HCT116 (cell line): ENCODE data around the gene RASGRF2. TPM values are rescaled to one million over a fixed set of nuclear protein-coding genes. Genes with fewer than 3 reads are reported as not detected.

Source experiments
- ATAC-seq: fragments of 200-7000 bp; cut with Tn5 transposase; 2 replicates; pipeline ENCODE4 v1.9.1; 2020; ENCODE audit warnings: mild to moderate bottlenecking, moderate library complexity
- BruUV-seq: library from RNA; stranded (reverse); fragments of 400-500 nt; replicated peaks from 2 replicates; lab custom pipeline; 2021; lab: Mats Ljungman, UMichigan
- CTCF ChIA-PET: fragments of 300-600 bp; sonication (Branson Sonifier 250); formaldehyde crosslinking; loops from one replicate; lab custom pipeline; 2021; ENCODE audit warnings: antibody characterized with exemption; lab: Charles Lee
- POLR2A ChIA-PET: fragments of 300-600, 350-600 bp; sonication (Branson Sonifier 250); formaldehyde crosslinking; loops from one replicate; lab custom pipeline; 2021; ENCODE audit warnings: antibody characterized with exemption; lab: Charles Lee
- RAD21 ChIA-PET, 2 experiments: fragments of 300-600 bp; sonication (Branson Sonifier 250); formaldehyde crosslinking; loops; one replicate each; lab custom pipeline; 2023; ENCODE audit warnings: low total read pairs in 2 of 2; ENCODE audit not compliant: uncharacterized antibody in 2 of 2, unreplicated experiment in 2 of 2, low non-redundant PET in 1 of 2; lab: Charles Lee
- DNase-seq: peaks from one replicate; pipeline ENCODE4 v3.0.0-alpha.2; 2010; ENCODE audit warnings: low read depth, low spot score
- H2AFZ ChIP-seq: fragments of 200-600 bp; shearing (Covaris generic), sonication (generic); 2 replicates; pipeline ENCODE4 v1.6.1; 2017; ENCODE audit warnings: low read depth, mixed run types, mixed read lengths, antibody characterized with exemption, low read length; ENCODE audit not compliant: poor library complexity, severe bottlenecking
- H3K27ac ChIP-seq: 2 replicates; pipeline ENCODE4 v1.5.1; 2012; ENCODE audit warnings: low read depth, low read length
- H3K27me3 ChIP-seq: fragments of 200-600 bp; sonication (generic); 2 replicates; pipeline ENCODE4 v1.6.1; 2016; ENCODE audit warnings: mixed run types, low read length, mixed read lengths; ENCODE audit not compliant: insufficient read depth
- H3K36me3 ChIP-seq, 2 experiments: fragments of 200-500 bp in 1 of 2; fragments of 200-600 bp in 1 of 2; sonication (Bioruptor generic) in 1 of 2; sonication (generic) in 1 of 2; 2 replicates each; pipeline versions ENCODE4 v1.5.1 to v1.6.1; 2014 to 2016; ENCODE audit warnings: low read length in 2 of 2, inconsistent platforms in 1 of 2, mixed read lengths in 1 of 2, mixed run types in 1 of 2; ENCODE audit not compliant: insufficient read depth in 2 of 2, control insufficient read depth in 1 of 2
- H3K4me1 ChIP-seq, 2 experiments: fragments of 200-600 bp in 1 of 2; sonication (generic) in 1 of 2; 2 replicates each; pipeline versions ENCODE4 v1.5.1 to v1.6.1; 2012 to 2017; ENCODE audit warnings: low read length in 2 of 2, inconsistent platforms in 1 of 2, mild to moderate bottlenecking in 1 of 2, mixed read lengths in 1 of 2, mixed run types in 1 of 2, moderate library complexity in 1 of 2; ENCODE audit not compliant: insufficient read depth in 2 of 2, control insufficient read depth in 1 of 2
- H3K4me2 ChIP-seq: fragments of 200-600 bp; sonication (generic); 2 replicates; pipeline ENCODE4 v1.6.1; 2017; ENCODE audit warnings: mixed run types, low read length, mixed read lengths
- H3K4me3 ChIP-seq, 2 experiments: fragments of 200-600 bp in 1 of 2; sonication (generic) in 1 of 2; replicated peaks in 1 of 2; 2 replicates each; pipeline ENCODE4 v1.5.1; 2011 to 2016; ENCODE audit warnings: low read length in 2 of 2, control low read depth in 1 of 2, low read depth in 1 of 2, mild to moderate bottlenecking in 1 of 2, mixed read lengths in 1 of 2, mixed run types in 1 of 2
- H3K79me2 ChIP-seq: fragments of 200-600 bp; sonication (generic); 2 replicates; pipeline ENCODE4 v1.6.1; 2017; ENCODE audit warnings: mild to moderate bottlenecking, mixed run types, low read length, moderate library complexity, mixed read lengths; ENCODE audit not compliant: insufficient read depth
- H3K9ac ChIP-seq: fragments of 200-600 bp; sonication (generic); 2 replicates; pipeline ENCODE4 v1.6.1; 2016; ENCODE audit warnings: low read length, mixed read lengths
- H3K9me2 ChIP-seq: fragments of 200-600 bp; sonication (generic), shearing (Covaris generic); 2 replicates; pipeline ENCODE4 v1.6.1; 2017; ENCODE audit warnings: mixed run types, mild to moderate bottlenecking, moderate library complexity; ENCODE audit not compliant: insufficient read depth
- H3K9me3 ChIP-seq, 2 experiments: fragments of 200-500 bp in 1 of 2; fragments of 200-600 bp in 1 of 2; sonication (Bioruptor generic) in 1 of 2; sonication (generic) in 1 of 2; 2 replicates each; pipeline ENCODE4 v1.6.1; 2014 to 2017; ENCODE audit warnings: low read length in 2 of 2, mixed read lengths in 2 of 2, inconsistent platforms in 1 of 2, low read depth in 1 of 2, mild to moderate bottlenecking in 1 of 2, mixed run types in 1 of 2, moderate library complexity in 1 of 2; ENCODE audit not compliant: control insufficient read depth in 1 of 2, insufficient read depth in 1 of 2
- H4K20me1 ChIP-seq: fragments of 200-600 bp; sonication (generic), shearing (Covaris generic); 2 replicates; pipeline ENCODE4 v1.6.1; 2017; ENCODE audit warnings: mixed run types, mild to moderate bottlenecking, moderate library complexity; ENCODE audit not compliant: insufficient read depth
- CBX3 ChIP-seq: IDR thresholded peaks from 2 replicates; pipeline ENCODE4 v1.6.1; 2012; ENCODE audit warnings: low read depth
- CEBPB ChIP-seq: IDR thresholded peaks from 2 replicates; pipeline ENCODE4 v1.6.1; 2012; ENCODE audit warnings: low read depth
- EGR1 ChIP-seq: IDR thresholded peaks from 2 replicates; pipeline ENCODE4 v1.6.1; 2012; ENCODE audit warnings: low read depth
- REST ChIP-seq: IDR thresholded peaks from 2 replicates; pipeline ENCODE4 v1.6.1; 2012; ENCODE audit warnings: low read depth
- SIN3A ChIP-seq: IDR thresholded peaks from 2 replicates; pipeline ENCODE4 v1.6.1; 2012; ENCODE audit warnings: low read depth
- SP1 ChIP-seq: IDR thresholded peaks from 2 replicates; pipeline ENCODE4 v1.6.1; 2012; ENCODE audit warnings: low read depth
- ZBTB33 ChIP-seq: IDR thresholded peaks from 2 replicates; pipeline ENCODE4 v1.6.1; 2011; ENCODE audit warnings: mild to moderate bottlenecking, low read length, moderate library complexity; ENCODE audit not compliant: insufficient replicate concordance; ENCODE audit errors: extremely low read depth
- ZFX ChIP-seq: fragments of 450-650 bp; IDR thresholded peaks from 2 replicates; pipeline ENCODE4 v1.6.1; 2017
- intact Hi-C: fragments of 100-400 bp; cut with micrococcal nuclease; formaldehyde crosslinking; loops from 2 replicates; pipeline ENCODE4 v1.10.0; 2022
- total RNA-seq: library from RNA; stranded (reverse); gene quantifications from one replicate; pipeline ENCODE4 v1.2.1, GENCODE V29; 2021; ENCODE audit not compliant: unreplicated experiment
- TF ChIP-seq, protein P1 (sequence below): IDR thresholded peaks from 2 replicates; pipeline ENCODE4 v1.6.1; 2012

RASGRF2 gene
- total RNA-seq, 1 experiment from 2014 or later, result 0.05 TPM

- Histone ChIP-seq H3K27me3 (no peaks in the 10 kb centered on the region), H3K9ac (no peak overlapping the region), H3K9me3 (no peaks in the 10 kb centered on the region), H3K9me2 (no peaks in the 10 kb centered on the region), H4K20me1 (no peaks in the 10 kb centered on the region), H2AFZ (no peak overlapping the region), H3K79me2 (no peaks in the 10 kb centered on the region), H3K36me3 (no peaks in the 10 kb centered on the region), H3K27ac (no peak overlapping the region), H3K4me3 (no peak overlapping the region), H3K4me2 (no peak overlapping the region), H3K4me1 (no peaks in the 10 kb centered on the region)
- DNase-seq, result no peak
- no peak for TF ChIP-seq CEBPB
- TF ChIP-seq CBX3, result no peak
- no peak for TF ChIP-seq REST
- no peak for TF ChIP-seq ZFX
- TF ChIP-seq EGR1, result no peak
- TF ChIP-seq, protein P1, sequence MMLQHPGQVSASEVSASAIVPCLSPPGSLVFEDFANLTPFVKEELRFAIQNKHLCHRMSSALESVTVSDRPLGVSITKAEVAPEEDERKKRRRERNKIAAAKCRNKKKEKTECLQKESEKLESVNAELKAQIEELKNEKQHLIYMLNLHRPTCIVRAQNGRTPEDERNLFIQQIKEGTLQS, result no peak
- no peak for TF ChIP-seq SIN3A
- TF ChIP-seq ZBTB33, result no peak
- no peak for TF ChIP-seq SP1
- ChIA-PET RAD21 (no interaction called here), POLR2A (no interaction called here), CTCF (no interaction called here)
- intact Hi-C loops, result no loop called here
- ATAC-seq, result no peak
- no TSS peak for BruUV-seq
These were observed 223.9 kb downstream of the RASGRF2 start for GRCh38 chr5:81183811-81184748.
